ENCODE measurements around the gene PDX1.

Gene PDX1

GRCh38 chr13:27967203-27967735, 47.5 kb downstream of the PDX1 start:
- Histone ChIP-seq H3K9me3 (ENCODE audit: insufficient read depth, low read length) (no peaks in the 10 kb centered on the region), H3K4me3 (ENCODE audit: insufficient read depth, low read length, poor library complexity, severe bottlenecking) (no peak overlapping the region), H2AFZ (ENCODE audit: low read depth, low read length, severe bottlenecking) (no peak overlapping the region), H3K27ac (ENCODE audit: low read depth, low read length) (no peak overlapping the region), H3F3A (ENCODE audit: insufficient read depth) (no peaks in the 10 kb centered on the region), H3K9me2 (replicated peaks; ENCODE audit: insufficient read depth, low read length) (no peaks in the 10 kb centered on the region), H3K27me3 (ENCODE audit: low read length) (no peaks in the 10 kb centered on the region), H3K4me2 (ENCODE audit: low read depth, low read length, poor library complexity, severe bottlenecking) (no peak overlapping the region), H4K20me1 (ENCODE audit: low read depth, low read length) (no peaks in the 10 kb centered on the region), H3K79me2 (ENCODE audit: insufficient read depth, low read length) (no peaks in the 10 kb centered on the region), H3K36me3 (ENCODE audit: low read length) (no peaks in the 10 kb centered on the region), H3K9ac (ENCODE audit: low read length) (no peak overlapping the region)
- TF ChIP-seq CTCF (IDR thresholded peaks at IDR 0.05; ENCODE audit: insufficient read depth, low read length, poor library complexity, severe bottlenecking): no peak
- TF ChIP-seq EZH2phosphoT487 (conservative IDR thresholded peaks at IDR 0.05; ENCODE audit: low read length): no peak

- Histone ChIP-seq H4K20me1 (ENCODE audit: low read depth, low read length) (no peaks in the 10 kb centered on the region), H3K27ac (ENCODE audit: low read depth, low read length) (no peak overlapping the region), H3K36me3 (ENCODE audit: low read length) (no peaks in the 10 kb centered on the region), H2AFZ (ENCODE audit: low read depth, low read length, severe bottlenecking) (no peak overlapping the region), H3K4me3 (ENCODE audit: insufficient read depth, low read length, poor library complexity, severe bottlenecking) (no peak overlapping the region), H3K9me3 (ENCODE audit: insufficient read depth, low read length) (no peaks in the 10 kb centered on the region), H3F3A (ENCODE audit: insufficient read depth) (no peaks in the 10 kb centered on the region), H3K79me2 (ENCODE audit: insufficient read depth, low read length) (no peaks in the 10 kb centered on the region), H3K9me2 (replicated peaks; ENCODE audit: insufficient read depth, low read length) (no peaks in the 10 kb centered on the region), H3K27me3 (ENCODE audit: low read length) (no peaks in the 10 kb centered on the region), H3K4me2 (ENCODE audit: low read depth, low read length, poor library complexity, severe bottlenecking) (no peak overlapping the region), H3K9ac (ENCODE audit: low read length) (no peak overlapping the region)
- TF ChIP-seq EZH2phosphoT487 (conservative IDR thresholded peaks at IDR 0.05; ENCODE audit: low read length) (no peak), CTCF (IDR thresholded peaks at IDR 0.05; ENCODE audit: insufficient read depth, low read length, poor library complexity, severe bottlenecking) (no peak)
Observed at GRCh38 chr13:27967736-27968315, 48.0 kb downstream of the PDX1 start.

GRCh38 chr13:27968316-27969081, 48.7 kb downstream of the PDX1 start:
- Histone ChIP-seq H3K27ac (ENCODE audit: low read depth, low read length) (no peak overlapping the region), H3K79me2 (ENCODE audit: insufficient read depth, low read length) (no peaks in the 10 kb centered on the region), H3K4me3 (ENCODE audit: insufficient read depth, low read length, poor library complexity, severe bottlenecking) (no peak overlapping the region), H2AFZ (ENCODE audit: low read depth, low read length, severe bottlenecking) (no peak overlapping the region), H3K4me2 (ENCODE audit: low read depth, low read length, poor library complexity, severe bottlenecking) (no peak overlapping the region), H4K20me1 (ENCODE audit: low read depth, low read length) (no peaks in the 10 kb centered on the region), H3K9ac (ENCODE audit: low read length) (no peak overlapping the region), H3K9me3 (ENCODE audit: insufficient read depth, low read length) (no peaks in the 10 kb centered on the region), H3K27me3 (ENCODE audit: low read length) (no peaks in the 10 kb centered on the region), H3K36me3 (ENCODE audit: low read length) (no peaks in the 10 kb centered on the region), H3F3A (ENCODE audit: insufficient read depth) (no peaks in the 10 kb centered on the region), H3K9me2 (replicated peaks; ENCODE audit: insufficient read depth, low read length) (no peaks in the 10 kb centered on the region)
- TF ChIP-seq EZH2phosphoT487 (conservative IDR thresholded peaks at IDR 0.05; ENCODE audit: low read length) (no peak), CTCF (IDR thresholded peaks at IDR 0.05; ENCODE audit: insufficient read depth, low read length, poor library complexity, severe bottlenecking) (no peak)

Measured in SU-DHL-6 (cell line).